Activated CD8-positive, alpha-beta memory T cell treated with anti-CD3 and anti-CD28 coated beads for 48 hours (primary cell): ENCODE data around the gene SAMD11.

Experiments
- DNase-seq, 3 experiments: peaks; one replicate each; pipeline ENCODE4 v3.0.0-alpha.2; 2020; ENCODE audit warnings: low read depth in 2 of 3, low spot score in 2 of 3

SAMD11 gene

DNA sequence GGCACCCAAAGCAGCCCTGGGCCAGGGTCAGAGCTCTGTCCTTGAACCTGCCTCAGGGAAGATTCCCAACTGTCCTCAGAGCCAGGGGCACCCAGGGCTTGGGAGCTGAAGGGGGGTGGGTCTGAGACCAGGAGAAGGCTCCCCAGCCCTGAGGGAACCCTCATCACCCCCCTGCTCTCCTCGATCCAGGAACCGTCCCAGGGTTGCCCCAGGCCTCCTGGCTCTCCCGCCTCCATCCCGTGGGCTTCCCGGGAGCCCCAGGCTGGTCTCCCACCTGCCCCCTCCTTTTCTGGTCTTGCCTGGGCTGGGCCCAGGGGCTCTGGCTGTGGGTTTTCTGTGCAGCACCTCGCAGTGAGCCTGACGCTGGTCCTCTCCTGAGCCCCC lies 6.7 kb upstream of the SAMD11 start:
- no peak for DNase-seq

DNA sequence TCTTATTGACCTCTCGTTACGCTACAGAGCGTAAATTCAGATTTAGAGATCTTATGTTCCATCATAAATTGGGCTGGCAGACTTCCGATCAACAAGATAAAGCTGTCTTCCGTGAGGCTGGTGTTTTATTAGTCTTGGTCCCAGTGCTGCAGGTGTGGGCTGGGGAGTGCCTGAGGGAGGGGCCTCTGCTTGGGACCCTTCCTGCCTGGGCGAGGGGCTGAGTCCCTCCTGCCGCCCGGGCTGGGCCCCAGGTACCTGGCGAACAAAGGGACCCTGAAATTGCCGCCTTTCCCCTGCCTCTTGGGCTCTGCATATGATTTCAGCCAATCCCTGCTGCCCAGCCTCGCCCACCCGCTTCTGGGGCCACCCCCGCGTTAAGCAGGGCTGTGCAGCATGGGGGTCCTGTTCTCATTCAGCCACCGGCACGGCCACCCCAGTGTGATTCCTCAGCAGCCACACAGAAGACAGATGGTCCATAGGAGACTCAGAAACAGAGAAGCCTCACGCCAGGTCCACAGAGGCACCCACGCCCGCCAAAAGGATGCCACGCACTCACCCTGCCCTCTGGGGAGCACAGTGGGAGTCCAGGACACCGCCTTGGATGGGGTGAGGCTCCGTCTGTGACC lies 6.1 kb upstream of the SAMD11 start:
- DNase-seq = no peak

DNA sequence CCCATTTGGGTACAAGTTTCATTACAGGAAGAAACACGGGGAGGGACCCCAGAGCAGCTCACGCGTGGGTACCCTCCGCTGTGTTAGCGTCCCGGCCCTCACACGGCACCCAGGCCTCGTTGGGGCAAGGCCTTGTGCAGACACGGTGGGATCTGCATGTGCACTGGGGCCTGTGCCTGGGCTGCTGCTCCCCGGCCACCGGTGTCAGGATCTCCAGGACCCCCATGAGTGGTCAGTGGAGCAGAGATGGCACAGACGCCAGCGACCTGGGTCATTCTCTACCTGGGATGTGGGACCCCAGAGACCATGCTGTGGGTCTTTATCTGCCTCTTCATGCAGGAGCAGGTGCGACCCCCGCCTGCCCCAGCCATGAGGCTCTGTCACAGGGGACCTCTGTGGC lies 5.4 kb upstream of the SAMD11 start:
- DNase-seq = no peak

DNA sequence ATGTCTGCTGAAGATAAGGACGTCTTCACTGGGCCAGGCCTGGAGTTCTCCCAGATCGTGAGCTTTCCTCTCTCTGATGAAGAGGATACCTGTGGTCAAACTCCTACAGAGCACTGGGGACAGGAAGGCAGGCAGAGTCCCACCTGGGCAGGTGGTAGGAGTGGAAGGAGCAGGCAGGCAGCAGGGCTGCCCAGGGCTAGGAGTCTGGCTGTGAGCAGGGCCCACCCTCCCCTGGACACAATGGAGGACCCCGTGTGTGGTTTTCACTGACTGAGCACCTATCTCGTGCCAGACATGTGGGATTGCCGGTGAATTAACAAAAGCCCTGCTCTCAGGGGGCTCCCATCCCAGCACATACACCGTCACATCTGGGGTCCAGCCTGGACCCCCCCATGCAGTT lies 4.9 kb upstream of the SAMD11 start:
- no peak for DNase-seq

DNA sequence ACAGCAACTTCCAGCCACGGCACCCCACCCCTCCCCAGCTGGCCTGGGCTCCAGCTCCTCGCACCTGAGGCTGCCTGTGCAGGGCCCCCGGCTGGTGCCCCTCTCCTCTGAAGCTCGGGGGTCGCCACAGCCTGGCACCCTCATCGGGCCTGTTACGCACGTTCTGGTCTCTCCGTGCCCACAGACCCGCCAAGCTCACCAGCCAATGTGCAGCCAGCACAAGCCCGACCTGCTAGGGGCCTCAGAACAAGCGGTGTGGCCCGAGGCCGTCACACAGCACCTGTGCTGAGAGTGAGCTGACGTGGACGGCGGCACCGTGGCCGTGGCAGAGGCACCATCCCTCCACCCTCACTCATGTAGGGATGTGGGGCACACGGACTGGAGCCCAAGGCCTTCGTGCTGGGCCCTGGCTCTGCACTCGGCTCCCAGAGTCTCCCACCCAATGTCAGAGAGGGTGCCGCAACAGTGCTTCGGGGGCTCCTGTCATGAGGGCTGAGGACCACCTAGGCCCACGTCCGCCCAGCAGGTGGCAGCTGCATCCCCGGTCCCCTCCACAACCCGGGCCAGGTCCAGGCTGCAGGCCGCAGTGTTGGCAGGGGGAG lies 4.4 kb upstream of the SAMD11 start:
- no peak for DNase-seq

DNA sequence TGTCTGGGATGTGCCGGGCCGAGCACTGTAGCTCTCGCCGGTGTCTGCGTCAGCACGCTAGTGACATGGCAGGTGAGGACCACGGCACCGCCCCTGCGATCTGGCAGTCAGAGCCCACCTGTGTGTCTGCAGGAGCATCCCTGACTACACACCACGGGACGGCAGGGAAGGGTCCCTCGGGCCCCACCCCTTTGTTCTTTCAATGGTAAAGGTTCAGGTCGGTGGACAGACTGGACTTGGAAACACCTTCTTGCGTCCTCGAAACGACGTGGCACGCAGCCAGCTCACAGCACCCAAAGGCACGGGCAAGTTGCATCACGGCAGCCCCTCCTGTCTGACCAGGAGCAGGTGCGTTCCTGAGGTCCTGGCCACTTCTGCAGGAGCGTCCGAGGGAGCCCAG lies 3.7 kb upstream of the SAMD11 start:
- DNase-seq = no peak

DNA sequence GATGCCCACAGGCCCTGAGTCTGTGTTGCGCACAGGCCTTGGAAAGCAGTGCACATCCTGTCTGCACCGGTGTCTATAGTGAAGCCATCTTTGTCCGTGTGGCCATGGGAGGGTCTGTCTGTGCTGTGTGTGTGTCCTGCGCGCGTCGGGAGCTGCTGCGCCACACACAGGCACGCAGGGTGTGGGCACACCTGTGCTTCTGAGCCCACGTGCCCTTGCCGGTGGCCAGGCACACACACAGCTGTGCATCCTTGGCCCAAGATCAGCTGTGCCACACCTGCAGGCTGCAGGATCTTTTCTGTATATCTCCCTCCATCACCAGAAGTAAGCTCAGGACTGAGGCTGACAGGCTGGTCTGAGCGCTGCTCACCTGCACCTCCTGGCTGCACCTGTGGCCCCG lies 3.2 kb upstream of the SAMD11 start:
- DNase-seq = no peak

DNA sequence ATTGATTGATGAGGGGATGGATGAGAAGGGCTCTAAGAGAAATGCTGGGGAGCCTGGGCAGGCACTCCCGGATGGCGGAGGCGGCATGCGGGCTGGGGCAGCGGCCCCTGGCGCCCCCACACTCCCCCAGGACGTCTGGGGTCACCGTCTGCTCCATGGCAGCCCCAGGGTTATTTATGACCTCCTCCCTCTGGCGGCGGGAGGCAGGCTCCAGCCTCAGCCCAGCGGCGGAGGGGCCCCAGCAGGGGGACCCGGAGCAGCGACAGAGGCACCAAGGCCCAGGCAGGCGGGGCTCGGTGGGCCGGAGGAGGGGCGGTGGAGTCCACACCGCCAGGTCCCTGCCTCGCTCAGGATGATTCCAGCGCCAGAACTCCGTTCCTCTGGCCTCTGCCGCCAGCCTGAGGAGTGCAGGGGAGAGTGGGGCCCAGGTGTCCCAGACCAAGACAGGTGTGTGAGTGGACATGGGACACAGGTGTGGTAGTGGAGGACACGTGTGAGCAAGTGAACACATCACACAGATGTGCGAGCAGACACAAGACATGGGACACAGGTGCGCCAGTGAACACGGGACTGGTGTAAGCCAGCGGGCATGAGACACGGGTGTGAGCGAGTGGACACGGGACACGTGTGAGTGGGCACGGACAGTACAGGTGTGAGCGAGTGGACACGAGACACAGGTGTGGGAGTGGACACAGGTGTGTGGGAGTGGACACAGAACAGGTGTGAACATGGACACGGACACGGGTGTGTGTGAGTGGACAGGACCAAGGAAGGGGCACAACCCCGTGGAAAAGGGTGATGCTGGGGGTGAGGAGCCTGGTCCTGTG lies 2.5 kb upstream of the SAMD11 start:
- no peak for DNase-seq

DNA sequence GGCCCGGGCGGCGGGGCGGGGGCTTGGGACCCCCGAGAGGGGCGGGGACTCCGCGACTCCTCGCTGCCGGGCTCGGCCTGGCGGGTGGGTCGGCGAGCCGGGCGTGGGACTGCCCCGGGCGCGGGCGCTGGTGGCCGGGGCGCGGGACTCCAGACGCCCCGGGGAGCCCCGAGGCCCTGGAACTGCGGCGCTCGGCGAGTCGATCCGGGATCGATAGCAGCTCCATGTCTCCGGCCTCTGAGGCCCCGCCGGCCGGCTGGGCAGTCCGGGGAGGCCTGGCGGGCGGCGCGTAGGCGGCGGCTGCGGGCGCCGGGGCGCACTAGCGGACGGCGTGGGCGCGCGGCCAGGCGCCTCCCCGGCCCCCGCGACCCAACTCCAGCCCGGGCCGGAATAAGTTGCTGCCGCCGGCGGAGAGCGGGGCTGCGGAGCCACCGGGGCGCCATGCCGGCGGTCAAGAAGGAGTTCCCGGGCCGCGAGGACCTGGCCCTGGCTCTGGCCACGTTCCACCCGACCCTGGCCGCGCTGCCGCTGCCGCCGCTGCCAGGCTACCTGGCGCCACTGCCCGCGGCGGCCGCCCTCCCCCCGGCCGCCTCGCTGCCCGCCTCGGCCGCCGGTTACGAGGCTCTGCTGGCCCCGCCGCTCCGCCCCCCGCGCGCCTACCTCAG lies 400 bp downstream of the SAMD11 start:
- no peak for DNase-seq

DNA sequence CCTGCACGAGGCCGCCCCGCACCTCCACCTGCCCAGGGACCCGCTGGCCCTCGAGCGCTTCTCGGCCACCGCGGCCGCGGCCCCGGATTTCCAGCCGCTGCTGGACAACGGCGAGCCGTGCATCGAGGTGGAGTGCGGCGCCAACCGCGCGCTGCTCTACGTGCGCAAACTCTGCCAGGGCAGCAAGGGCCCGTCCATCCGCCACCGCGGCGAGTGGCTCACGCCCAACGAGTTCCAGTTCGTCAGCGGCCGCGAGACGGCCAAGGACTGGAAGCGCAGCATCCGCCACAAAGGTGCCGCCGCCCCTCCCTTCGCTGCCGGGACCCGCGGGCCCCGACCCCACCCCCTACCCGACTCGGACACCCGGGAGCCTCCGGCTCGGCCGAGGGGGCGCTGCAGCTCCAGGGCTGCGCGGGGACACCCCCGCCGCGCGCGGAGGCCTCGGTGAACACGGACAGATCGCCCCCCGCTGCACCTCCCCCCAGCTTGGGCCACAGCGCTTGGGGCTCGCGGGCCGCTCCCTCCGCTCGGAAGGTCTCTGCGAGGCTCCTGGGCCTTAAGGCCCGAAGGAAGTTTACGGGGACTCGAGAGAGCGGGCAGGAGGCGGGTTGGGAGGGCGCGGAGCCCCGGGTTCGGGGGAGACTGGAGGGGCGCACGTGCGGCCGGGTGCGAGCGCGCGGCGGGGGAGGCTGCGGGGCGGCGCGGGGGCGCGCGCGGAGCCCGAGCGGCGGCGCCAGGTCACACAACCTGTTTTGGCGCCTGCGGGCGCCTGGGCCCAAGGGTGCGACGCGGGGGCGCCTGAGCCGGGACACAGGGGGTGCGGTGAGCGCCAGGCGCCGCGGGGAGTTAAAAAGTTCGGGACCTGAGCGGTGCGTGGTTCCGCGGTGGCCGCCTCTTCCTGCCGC lies 1.2 kb downstream of the SAMD11 start:
- no peak for DNase-seq

DNA sequence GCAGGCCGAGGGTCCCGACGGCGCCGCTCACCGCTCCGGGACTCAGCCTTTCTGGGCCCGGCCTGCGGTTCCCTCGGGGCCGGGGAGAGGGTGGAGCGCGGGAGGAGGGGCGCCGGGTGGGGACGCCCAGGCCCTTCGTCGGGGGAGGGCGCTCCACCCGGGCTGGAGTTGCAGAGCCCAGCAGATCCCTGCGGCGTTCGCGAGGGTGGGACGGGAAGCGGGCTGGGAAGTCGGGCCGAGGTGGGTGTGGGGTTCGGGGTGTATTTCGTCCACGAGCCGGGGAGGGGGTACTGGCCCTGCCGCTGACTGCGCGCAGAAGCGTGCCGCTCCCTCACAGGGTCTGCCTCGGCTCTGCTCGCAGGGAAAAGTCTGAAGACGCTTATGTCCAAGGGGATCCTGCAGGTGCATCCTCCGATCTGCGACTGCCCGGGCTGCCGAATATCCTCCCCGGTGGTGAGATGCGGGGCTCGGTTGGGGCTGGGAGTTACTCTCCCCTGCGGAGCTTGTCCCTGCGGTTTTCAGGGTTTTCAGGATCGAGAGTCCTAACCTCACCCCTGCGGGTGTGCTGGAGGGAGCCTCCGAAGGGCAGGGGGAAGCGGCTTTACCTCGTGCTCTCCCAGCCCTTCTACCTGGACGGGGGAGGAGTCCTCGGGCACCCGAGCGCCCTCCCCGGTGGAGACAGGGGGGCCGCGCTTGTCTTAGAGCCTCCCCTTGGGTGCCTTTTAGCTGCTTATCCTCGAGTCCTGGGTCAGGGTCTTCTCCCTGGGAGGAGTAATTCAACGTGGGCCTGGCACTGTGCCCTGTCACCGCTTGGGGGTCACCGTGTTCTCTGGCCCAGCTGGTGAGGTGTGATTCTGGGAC lies 2.1 kb downstream of the SAMD11 start:
- no peak for DNase-seq

DNA sequence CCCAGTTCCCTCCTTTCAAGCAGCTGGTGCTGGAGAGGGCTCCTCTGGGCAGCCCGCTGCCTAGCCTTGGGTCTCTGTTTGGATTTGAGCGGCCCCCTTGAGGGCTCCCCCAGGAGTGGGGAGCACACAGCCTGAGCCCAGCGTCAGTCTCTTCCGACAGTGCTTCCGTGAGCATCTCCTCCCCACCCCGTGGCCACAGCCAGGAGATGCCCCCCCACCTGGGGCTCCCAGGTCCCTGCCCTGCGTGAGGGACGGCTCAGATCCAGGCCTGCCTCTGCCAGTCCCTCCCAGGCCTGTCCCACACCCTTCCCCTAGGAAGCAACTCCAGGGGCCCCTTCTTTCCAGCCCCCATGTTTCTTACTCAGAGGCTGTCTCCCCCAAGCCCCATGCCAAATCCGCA lies 3.5 kb downstream of the SAMD11 start:
- DNase-seq = no peak

DNA sequence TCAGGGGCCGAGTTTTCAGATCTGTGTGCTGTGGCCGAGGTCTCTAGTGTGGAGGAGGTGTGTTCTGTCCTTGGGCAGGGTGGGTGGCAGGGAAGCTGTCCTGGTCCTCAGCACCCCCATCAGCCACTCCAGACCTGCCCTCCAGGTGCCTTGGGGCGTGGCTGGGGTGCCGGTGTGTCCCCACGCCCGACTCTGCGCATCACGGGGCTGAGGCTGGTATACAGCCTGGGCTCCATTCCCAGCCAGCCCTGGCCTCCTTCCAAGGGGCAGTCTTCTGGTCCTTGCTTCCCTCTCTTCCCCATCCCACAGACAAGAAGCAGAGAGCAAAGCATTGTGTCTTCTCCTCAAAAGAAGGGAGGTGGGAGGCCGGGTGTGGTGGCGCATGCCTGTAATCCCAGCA lies 4.0 kb downstream of the SAMD11 start:
- DNase-seq = no peak

DNA sequence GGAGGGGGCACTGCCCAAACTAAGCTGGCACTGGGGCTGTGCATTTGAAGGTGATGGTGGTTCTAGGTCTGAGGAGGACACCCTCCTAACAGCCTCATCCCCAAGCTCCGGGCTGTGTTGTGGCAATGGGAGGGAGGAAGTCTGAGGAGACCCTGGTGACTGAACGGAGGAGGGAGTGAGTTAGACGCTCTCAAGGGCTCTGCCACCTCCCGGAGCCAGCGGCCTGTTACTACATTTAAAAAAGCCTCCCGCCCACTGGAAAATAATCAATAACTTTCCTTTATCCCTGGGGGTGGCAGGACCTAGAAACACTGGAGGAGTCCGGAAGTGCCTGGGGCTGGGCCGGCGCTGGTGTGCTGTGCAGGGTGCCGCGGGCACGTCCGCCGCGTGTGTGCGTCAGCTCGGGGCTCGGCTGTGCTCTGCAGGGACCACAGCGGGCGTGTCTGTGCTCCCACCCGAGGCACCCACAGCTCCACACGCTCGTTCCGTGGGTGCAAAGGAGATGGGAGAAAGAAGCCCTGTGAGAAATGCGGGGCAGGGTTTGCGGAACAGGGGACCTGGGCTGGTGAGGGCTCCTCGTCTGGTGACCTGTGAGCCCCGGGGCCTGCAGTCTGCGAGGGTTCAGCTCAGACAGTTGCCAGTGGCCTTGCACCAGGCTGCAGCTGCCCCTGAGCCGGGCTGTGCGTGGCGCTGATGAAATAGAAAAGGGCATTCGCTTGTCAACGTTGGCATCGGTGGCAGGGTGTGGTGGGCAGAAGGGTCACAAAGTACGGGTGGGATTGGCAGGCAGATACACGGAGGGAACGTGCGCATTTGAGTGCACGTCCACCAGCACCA lies 5.3 kb downstream of the SAMD11 start:
- DNase-seq = no peak

DNA sequence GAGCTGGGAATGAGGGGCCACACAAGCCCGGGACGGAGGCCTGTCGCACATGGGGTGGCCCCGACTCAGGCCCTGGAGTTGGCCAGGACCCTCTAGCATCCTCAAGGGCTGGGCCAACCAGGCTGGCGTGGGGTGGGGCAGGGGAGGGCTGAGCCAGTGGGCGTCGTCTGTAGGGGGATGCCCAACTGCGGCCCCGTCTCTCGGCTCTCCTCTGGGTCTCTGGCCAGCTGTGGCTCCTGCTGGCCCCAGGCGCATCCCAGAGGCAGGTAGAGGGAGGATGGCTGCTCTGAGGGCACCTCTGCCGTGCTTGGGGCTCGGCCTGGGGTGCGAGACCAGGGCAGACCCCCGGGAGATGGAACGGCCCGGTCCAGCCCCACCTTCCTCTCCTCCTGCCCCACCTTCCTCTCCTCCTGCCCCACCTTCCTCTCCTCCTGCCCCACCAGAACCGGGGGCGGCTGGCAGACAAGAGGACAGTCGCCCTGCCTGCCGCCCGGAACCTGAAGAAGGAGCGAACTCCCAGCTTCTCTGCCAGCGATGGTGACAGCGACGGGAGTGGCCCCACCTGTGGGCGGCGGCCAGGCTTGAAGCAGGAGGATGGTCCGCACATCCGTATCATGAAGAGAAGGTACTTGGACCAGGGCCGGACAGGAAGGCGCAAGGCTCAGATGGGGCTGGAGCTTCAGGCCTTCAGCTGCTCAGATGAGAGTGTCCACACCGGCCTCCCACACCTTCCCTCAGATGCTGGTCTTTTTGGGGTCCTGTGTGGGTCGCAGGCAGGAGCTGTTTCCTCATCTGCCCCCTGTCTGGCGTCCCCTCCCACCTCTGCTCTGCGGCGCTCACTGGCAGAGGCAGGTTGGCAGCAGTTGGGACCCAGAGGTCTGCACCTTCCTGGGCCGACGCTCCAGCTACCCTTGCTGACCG lies 6.2 kb downstream of the SAMD11 start:
- no peak for DNase-seq

DNA sequence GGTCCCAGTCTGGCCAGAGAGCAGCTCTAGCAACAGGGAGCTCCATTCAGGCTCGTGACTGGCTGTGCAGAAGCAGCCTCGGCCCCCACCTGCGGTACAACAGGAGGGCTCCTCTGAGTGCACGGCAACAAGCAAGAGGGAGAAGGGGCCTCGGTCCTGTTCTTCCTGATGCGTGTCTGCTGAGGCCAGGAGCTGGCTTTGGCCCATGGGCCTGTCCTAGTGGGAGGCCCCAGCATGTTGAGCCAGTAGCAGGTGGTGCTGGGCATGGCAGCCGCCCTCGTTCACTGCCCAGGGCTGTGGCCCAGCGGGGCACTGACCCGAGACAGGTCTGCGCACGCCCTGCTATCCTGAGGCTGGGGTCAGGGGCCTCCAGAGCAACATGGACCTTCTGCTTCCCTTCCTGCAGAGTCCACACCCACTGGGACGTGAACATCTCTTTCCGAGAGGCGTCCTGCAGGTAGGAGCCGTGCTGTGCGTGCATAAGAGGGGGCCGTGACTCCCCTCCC lies 7.0 kb downstream of the SAMD11 start:
- no peak for DNase-seq

DNA sequence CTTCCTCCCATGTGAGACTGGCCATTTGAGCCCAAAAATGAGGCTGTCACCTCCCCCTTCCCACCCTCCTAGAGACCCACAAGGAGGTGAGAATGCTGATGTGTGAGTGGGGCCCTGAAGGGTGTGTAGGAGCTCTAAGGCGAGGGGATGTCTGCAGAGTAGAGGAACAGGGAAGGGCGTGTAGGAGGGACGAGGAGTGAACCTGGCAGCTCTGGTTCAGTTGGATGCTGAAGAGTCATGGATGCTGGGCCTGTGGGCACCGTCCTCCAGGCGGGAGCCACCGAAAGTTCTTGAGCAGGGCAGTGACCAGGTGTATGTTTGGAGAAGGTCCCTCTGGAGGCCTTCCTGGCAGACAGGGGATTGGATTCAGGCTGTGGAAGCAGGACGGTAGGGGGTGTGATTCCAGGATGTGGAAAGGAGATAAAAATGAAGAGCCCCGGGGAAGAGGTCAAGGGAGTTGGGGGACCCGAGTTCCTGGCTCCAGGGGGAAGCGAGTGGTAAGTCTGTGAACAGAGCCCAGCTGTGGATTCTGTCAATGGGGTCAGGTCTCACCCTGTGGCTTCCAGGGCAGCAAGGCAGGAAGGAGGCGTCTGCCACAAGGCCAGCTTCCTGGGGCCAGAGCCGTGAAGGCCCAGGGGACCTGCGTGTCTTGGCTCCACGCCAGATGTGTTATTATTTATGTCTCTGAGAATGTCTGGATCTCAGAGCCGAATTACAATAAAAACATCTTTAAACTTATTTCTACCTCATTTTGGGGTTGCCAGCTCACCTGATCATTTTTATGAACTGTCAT lies 7.9 kb downstream of the SAMD11 start:
- no peak for DNase-seq
